Fibroblast of the aortic adventitia (primary cell): ENCODE results near the gene CEACAM20. TPM values are rescaled to one million over a fixed set of nuclear protein-coding genes. Genes with fewer than 3 reads are reported as not detected.

ENCODE experiments used
- DNase-seq: peaks from one replicate; pipeline ENCODE4 v3.0.0-alpha.2; 2010; ENCODE audit warnings: low read depth
- H3K4me3 ChIP-seq: 2 replicates; pipeline ENCODE4 v1.5.1; 2011; ENCODE audit warnings: low read depth, mild to moderate bottlenecking, control low read depth, low read length, moderate library complexity
- total RNA-seq: library from RNA; depleted of rRNA; stranded (reverse); fragments of >200 nt; gene quantifications from 2 replicates; pipeline ENCODE4 v1.2.3, GENCODE V29; 2012; ENCODE audit warnings: low replicate concordance
- TF ChIP-seq, protein P1 (sequence below): IDR thresholded peaks from 2 replicates; pipeline ENCODE4 v1.5.1; 2011; ENCODE audit warnings: mild to moderate bottlenecking, low read length, control low read depth, inconsistent platforms; ENCODE audit not compliant: insufficient read depth

Gene CEACAM20
- total RNA-seq, result not detected in 2 replicates

DNA sequence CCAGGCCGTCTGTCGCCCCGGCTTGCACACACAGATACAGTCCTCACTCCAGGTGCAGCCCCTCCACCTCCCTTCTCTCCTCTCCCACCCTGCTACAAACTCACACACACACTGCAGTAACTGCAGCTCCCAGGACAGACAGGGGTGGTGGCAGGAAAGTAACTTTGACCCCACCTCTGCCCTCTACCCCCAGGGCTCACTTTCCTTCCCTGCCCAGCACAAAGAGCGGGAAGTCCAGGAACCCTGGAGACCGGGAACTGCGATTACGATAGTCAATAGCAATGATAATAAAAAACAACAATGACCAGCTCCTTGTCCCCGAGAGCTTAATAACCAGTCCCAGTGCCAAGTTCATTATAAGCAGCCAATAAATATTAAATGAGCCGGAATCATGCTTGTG, at the start of gene CEACAM20:
Gene CEACAM20 (minus strand): TSS at position 140 of the 400 bp plus-strand sequence. CDS start 166 bp downstream, outside the sequence.
- TF ChIP-seq, protein P1, sequence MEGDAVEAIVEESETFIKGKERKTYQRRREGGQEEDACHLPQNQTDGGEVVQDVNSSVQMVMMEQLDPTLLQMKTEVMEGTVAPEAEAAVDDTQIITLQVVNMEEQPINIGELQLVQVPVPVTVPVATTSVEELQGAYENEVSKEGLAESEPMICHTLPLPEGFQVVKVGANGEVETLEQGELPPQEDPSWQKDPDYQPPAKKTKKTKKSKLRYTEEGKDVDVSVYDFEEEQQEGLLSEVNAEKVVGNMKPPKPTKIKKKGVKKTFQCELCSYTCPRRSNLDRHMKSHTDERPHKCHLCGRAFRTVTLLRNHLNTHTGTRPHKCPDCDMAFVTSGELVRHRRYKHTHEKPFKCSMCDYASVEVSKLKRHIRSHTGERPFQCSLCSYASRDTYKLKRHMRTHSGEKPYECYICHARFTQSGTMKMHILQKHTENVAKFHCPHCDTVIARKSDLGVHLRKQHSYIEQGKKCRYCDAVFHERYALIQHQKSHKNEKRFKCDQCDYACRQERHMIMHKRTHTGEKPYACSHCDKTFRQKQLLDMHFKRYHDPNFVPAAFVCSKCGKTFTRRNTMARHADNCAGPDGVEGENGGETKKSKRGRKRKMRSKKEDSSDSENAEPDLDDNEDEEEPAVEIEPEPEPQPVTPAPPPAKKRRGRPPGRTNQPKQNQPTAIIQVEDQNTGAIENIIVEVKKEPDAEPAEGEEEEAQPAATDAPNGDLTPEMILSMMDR, result no peak
- DNase-seq, result no peak
- H3K4me3 ChIP-seq, result no peak within 1 kb of the TSS

DNA sequence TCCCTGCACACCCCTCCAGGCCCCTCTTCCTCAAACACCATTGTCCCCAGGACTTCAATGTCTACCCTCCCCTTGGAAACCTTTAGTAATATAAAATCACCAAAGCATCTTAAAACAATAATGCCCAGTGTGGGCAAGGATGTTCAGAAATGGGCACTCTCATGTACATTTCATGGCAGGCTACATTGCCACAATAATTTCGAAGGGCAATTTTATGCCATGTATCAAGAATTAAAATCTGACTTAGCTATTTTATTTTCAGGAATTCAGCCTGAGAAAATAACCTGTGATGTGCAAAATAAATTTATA, 48.0 kb upstream of the CEACAM20 start:
- H3K4me3 ChIP-seq, result no peak overlapping the region
- DNase-seq, result no peak
- TF ChIP-seq, protein P1, result no peak

DNA sequence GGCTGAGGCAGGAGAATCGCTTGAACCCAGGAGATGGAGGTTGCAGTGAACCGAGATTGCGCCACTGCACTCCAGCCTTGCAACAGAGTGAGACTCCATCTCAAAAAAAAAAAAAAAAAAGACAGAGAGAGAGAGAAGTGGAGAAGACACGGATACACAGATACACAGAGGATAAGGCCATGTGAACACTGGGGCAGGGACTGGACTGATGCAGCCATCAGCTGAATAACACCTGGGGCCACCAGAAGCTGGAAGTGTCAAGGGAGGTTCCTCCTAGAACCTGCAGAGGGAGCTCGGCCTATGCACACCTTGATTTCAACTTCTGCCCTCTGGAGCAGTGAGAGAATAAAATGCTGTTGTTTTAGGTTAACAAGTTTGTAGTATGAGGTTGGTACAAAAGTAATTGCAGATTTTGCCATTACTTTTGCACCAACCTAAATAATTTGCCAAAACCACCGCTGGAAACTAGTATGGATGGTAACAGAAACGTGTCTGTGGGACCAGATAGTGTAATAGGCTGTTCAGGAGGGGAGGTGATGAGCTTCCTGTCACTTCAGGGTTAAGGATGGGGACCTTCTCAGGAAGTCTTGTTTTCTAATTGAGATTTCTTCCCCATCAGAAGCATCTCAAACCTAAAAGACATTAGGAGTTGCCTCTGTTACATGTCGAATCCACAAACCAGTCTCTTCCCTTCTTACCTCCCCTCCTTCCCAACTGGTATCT, 47.5 kb upstream of the CEACAM20 start:
- peak; percentile 60 for DNase-seq
- TF ChIP-seq, protein P1, result peak; percentile 78

DNA sequence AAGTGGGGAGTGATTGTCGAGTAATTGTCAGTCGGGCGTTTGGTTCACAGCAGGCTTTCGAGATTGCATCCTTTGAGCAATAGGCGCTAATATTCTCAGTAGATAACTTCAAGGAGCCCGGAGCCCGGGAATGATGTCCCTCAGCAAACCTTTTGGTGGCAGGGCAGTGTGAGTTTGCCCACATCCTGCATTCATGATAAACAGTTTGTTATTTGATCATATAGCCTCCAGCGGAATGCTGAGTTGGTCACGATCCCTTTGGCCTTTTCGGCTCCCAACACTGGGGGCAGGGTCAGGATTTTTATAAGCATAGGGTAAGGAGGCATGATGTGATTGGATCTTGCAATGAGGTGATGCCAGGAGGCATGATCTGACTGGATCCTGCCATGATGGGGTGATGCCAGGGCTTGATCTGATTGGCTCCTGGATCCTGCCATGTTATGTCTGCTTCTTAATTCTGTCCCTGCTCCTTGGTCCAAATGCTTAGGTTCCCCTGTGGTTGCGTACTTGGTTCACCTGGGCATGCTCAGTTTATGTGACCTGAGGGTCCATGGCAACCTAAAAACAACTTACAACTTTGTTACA, 45.7 kb upstream of the CEACAM20 start:
- no peak for DNase-seq
- H3K4me3 ChIP-seq, result no peak overlapping the region
- TF ChIP-seq, protein P1, result no peak

More for the DNA sequence above, 47.5 kb upstream of the CEACAM20 start:
- no peak overlapping the region for H3K4me3 ChIP-seq

DNA sequence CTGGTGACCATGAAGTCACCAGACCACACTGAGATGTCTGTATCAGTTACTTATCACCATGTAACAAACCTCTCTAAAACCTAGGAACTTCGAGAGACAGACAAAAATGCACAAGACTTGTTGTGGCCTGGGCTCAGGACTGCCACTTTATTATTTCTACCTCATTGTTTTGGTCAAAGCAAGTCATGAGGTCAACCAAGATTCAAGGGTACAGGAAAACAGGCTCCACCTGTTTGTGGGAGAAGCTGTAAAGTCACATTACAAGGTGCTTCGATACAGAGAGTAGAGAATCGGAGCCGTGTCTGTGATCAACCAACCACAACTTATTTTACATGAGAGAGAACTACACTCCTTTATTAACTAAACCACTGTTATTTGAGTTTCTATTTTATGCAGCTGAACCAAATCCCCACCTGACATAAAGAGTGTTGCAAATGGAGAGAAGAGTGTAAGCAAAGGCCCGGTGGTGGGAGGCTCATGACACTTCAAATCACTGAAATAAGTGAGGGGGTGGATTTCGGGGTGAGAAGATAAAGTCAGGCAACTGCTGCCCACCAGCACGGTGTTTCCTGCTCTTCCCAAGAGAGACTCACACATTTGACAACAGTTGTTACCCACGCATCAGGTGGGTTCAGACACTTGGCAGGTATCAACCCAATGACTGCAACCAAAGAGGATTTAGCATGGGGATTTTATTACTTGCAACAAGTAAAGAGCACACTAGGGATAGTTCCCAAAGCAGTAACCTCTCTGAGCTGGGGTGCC, 44.9 kb upstream of the CEACAM20 start:
- DNase-seq, result no peak
- no peak overlapping the region for H3K4me3 ChIP-seq
- TF ChIP-seq, protein P1, result no peak

DNA sequence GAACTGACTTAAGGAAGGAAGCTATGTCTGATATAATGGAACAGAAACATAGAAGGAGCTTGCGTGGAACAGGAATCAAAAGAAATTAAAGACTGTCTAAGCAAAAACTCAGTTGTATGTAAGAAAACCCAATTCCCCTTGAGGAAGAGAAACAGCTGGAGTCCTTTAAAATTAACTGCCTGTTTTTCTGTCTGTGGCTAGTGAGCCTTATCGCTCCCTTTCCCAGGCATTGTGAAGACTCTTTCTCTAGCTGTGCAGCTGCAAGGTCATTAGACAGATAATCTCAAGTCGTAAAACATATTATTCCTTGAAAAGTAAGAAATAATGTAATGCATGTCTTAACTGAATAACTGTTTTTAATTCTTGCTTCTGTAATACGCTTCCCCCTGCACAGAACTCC, 44.2 kb upstream of the CEACAM20 start:
- no peak overlapping the region for H3K4me3 ChIP-seq
- no peak for DNase-seq
- TF ChIP-seq, protein P1, result no peak
